Raji (cell line): Measurements from ENCODE around the gene SRCAP.

Experiments used
- POLR2A ChIP-seq: IDR thresholded peaks from 2 replicates; pipeline ENCODE4 v1.6.1; 2011; ENCODE audit warnings: low read depth, low read length, control low read depth; ENCODE audit not compliant: insufficient read depth

The SRCAP gene

GRCh38 chr16:30779596-30779995 is 80.6 kb downstream of the SRCAP start:
- TF ChIP-seq POLR2A, result no peak

GRCh38 chr16:30780021-30780420 is 81.0 kb downstream of the SRCAP start:
- no peak for TF ChIP-seq POLR2A

GRCh38 chr16:30780549-30780948 is 81.6 kb downstream of the SRCAP start:
- no peak for TF ChIP-seq POLR2A

GRCh38 chr16:30782486-30783279 is 83.7 kb downstream of the SRCAP start:
- no peak for TF ChIP-seq POLR2A

- no peak for TF ChIP-seq POLR2A
Observed at GRCh38 chr16:30783280-30784109, 84.5 kb downstream of the SRCAP start.

GRCh38 chr16:30784215-30784614 is 85.2 kb downstream of the SRCAP start:
- no peak for TF ChIP-seq POLR2A

- no peak for TF ChIP-seq POLR2A
Observed at GRCh38 chr16:30785126-30786106, 86.4 kb downstream of the SRCAP start.

GRCh38 chr16:30786115-30786935 is 87.4 kb downstream of the SRCAP start:
- no peak for TF ChIP-seq POLR2A

GRCh38 chr16:30786936-30787612 is 88.1 kb downstream of the SRCAP start, which contains the start of gene ZNF629:
ZNF629 (minus strand) TSS chr16:30787205; CDS start chr16:30784482, 2,723 bp downstream.
- no peak for TF ChIP-seq POLR2A

- no peak for TF ChIP-seq POLR2A
Observed at GRCh38 chr16:30787613-30788378, 88.8 kb downstream of the SRCAP start.
